GM12873 (cell line): Measurements from ENCODE around the gene KCNA10.

ENCODE experiments used
- CTCF ChIP-seq: IDR thresholded peaks from 2 replicates; pipeline ENCODE4 v1.5.1; 2012; ENCODE audit warnings: low read depth, mild to moderate bottlenecking, moderate library complexity, low read length, control low read depth; ENCODE audit not compliant: insufficient read depth; ENCODE audit errors: missing control alignments

KCNA10 gene

DNA sequence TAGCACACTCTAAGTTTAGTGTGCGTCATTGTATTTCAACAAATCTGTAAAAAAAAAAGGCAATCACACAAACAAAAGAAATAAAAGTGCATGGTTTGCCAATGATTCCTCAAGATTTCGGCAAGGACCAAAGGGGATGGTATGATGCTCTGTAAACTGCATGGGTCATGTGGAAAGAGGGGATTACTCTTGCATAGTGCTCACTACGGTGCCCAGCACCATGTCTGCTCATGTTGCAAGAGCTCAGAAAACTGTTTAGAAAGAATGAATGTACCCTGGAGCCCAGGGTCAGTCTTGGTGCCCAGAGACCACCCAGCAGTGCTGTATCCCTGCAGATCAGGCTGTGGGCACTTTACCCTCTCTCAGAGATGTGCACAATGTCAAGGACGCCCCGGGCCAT is 3.6 kb upstream of the KCNA10 start:
- no peak for TF ChIP-seq CTCF

GRCh38 chr1:110520827-110521226 is 1.9 kb upstream of the KCNA10 start:
- TF ChIP-seq CTCF = no peak

DNA sequence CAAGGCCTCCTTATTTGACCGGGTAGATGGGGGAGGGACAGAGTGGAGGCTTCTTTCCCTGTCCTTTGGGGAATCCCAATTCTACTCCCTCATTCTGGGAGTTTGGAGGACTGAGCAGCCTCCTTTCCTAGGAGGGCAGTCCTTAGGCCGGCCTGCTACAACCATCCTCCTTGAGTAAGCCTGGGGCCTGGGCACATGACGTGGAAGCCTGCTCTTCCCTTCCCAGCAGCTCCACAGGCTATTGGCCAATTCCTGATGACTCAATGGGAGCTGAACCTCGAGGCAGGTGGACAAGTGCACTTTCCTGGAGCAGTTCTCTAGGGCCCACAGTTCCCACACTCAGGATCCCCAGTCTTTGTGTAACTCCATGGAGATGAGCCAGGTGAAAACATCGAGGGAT is 3.1 kb downstream of the KCNA10 start:
- TF ChIP-seq CTCF = no peak

DNA sequence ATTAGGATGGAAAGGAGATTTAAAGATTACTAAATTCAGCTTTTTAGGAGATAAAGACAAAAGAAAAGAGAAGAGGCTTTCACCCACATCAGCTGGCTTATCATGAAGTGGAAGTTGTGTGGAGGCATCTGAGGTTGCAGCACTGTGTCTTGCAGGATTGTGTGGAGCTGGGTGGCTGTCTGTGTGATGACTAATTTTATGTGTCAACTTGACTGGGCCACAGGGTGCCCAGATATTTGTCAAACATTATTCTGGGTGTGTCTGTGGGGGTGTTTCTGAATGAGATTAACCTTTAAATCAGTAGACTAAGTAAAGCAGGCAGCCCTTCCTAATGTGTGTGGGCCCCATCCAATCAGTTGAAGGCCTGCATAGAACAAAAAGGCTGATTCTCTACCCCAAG is 3.9 kb downstream of the KCNA10 start:
- no peak for TF ChIP-seq CTCF

GRCh38 chr1:110513511-110513910 is 5.5 kb downstream of the KCNA10 start:
- no peak for TF ChIP-seq CTCF

DNA sequence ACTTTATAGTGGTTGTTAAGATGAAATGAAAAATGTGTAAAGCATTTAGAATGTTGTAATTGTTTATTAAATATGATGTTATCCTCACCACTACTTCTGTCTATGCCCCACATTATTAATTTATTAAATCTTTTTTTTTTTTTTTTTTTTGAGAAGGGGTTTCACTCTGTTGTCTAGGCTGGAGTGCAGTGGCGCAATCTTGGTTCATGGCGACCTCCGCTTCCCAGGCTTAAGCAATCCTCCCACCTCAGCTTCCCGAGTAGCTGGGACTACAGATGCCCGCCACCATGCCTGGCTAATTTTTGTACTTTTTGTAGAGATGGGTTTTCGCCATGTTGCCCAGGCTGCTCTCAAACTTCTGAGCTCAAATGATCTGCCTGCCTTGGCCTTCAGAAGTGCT is 7.5 kb downstream of the KCNA10 start:
- TF ChIP-seq CTCF = no peak

GRCh38 chr1:110509655-110510054 is 9.3 kb downstream of the KCNA10 start:
- TF ChIP-seq CTCF = no peak
